ENCODE data around the gene DCUN1D3. TPM values are rescaled to one million over a fixed set of nuclear protein-coding genes. Genes with fewer than 3 reads are reported as not detected.

DCUN1D3 gene
- total and polyA plus RNA-seq, 7 donors, result 2.2 to 19.6 (median 8.6) TPM

- ATAC-seq (peak; percentile 59 to 90 (median 88)), DNase-seq (peak; percentile 82 to 88)
- 8 to 12% (median 11%) methylated on average over 2 of the region's 2 CpGs for whole genome bisulfite sequencing, 3 donors
- H3K36me3 ChIP-seq (ENCODE audit: insufficient read depth in 1 of 2, low read depth in 1 of 2), result peaks cover 6 to 7% of the 10 kb centered on the region in 2 donors
- peak overlapping the region; percentile 53 for H3K27ac ChIP-seq
- H3K4me3 ChIP-seq, result no peak overlapping the region
- intact Hi-C loops (cut with DNase I), result loop anchor here (5.0 to 10.0 kb wide), 2 partner anchors 46 to 153 kb away; no protein-coding TSS in a partner anchor
- no peaks in the 10 kb centered on the region for H3K9me3 ChIP-seq
- peaks cover 15% of the 10 kb centered on the region for H3K4me1 ChIP-seq
- no peaks in the 10 kb centered on the region for H3K27me3 ChIP-seq (ENCODE audit: insufficient read depth in 3 of 3, low read length in 2 of 3)
- TF ChIP-seq, protein P1, sequence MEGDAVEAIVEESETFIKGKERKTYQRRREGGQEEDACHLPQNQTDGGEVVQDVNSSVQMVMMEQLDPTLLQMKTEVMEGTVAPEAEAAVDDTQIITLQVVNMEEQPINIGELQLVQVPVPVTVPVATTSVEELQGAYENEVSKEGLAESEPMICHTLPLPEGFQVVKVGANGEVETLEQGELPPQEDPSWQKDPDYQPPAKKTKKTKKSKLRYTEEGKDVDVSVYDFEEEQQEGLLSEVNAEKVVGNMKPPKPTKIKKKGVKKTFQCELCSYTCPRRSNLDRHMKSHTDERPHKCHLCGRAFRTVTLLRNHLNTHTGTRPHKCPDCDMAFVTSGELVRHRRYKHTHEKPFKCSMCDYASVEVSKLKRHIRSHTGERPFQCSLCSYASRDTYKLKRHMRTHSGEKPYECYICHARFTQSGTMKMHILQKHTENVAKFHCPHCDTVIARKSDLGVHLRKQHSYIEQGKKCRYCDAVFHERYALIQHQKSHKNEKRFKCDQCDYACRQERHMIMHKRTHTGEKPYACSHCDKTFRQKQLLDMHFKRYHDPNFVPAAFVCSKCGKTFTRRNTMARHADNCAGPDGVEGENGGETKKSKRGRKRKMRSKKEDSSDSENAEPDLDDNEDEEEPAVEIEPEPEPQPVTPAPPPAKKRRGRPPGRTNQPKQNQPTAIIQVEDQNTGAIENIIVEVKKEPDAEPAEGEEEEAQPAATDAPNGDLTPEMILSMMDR (IDR thresholded peaks at IDR 0.05), result no peak
Observed at GRCh38 chr16:20851601-20852000, 48.6 kb downstream of the DCUN1D3 start.

GRCh38 chr16:20850981-20851380, 49.2 kb downstream of the DCUN1D3 start:
- Histone ChIP-seq H3K27ac (peak overlapping the region; percentile 53), H3K27me3 (ENCODE audit: insufficient read depth in 3 of 3, low read length in 2 of 3) (no peaks in the 10 kb centered on the region), H3K36me3 (ENCODE audit: insufficient read depth in 1 of 2, low read depth in 1 of 2) (peaks cover 6 to 7% of the 10 kb centered on the region in 2 donors), H3K4me3 (no peak overlapping the region), H3K9me3 (no peaks in the 10 kb centered on the region), H3K4me1 (peaks cover 15% of the 10 kb centered on the region)
- peak in 2 of 4 donors; percentile 25 to 56 for ATAC-seq
- 41 to 56% (median 55%) methylated on average over 3 of the region's 3 CpGs for WGBS, 3 donors
- TF ChIP-seq, protein P1 (IDR thresholded peaks at IDR 0.05), result no peak
- intact Hi-C loops (cut with DNase I), result loop anchor here (5.0 to 10.0 kb wide), 2 partner anchors 46 to 154 kb away; no protein-coding TSS in a partner anchor
- DNase-seq, result peak in 1 of 2 donors; percentile 58

DNA sequence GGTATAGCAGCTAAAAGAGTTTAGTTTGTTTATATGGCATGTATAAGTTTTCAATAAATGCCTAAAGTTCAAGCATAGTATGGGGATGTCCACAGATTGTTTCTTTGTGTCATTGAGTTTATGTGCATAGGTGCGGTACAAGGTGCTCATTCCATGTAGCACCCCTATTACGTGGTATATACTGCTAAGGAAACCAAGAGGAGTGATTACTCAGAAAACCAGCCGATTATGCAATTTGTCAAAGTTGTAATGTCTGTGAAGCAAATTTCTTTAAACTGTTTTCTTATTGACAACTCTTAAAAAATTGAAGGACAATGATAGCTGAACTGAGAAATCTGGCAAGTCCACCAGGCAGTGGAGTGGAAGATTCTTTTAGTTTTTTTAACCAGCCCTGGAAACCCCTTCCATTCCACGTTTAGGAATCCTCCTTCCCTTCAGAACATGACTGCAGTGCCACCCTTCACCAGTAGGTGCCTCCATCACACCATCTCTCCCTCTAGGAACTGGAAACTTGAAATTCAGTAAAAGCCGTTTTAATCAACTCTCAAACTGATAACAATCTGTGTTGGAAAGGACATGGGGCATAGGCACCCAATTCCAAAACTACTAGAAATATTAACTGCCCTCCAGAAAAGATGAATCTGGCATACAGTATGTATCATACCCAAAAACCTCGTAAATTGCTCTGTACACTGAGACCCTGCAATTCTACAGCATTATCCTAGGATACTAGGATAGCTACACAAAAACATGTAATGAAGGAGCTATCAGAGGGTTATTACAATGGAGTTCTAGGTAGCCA, 50.4 kb downstream of the DCUN1D3 start:
- 51 to 56% (median 51%) methylated on average over 6 of the region's 6 CpGs for WGBS, 3 donors
- TF ChIP-seq, protein P1 (IDR thresholded peaks at IDR 0.05), result peak; percentile 99
- Histone ChIP-seq H3K4me3 (no peak overlapping the region), H3K9me3 (no peaks in the 10 kb centered on the region), H3K27ac (no peak overlapping the region), H3K4me1 (peaks cover 15% of the 10 kb centered on the region), H3K27me3 (ENCODE audit: insufficient read depth in 3 of 3, low read length in 2 of 3) (no peaks in the 10 kb centered on the region), H3K36me3 (ENCODE audit: insufficient read depth in 1 of 2, low read depth in 1 of 2) (peaks cover 0 to 3% of the 10 kb centered on the region in 2 donors)
- ATAC-seq (peak; percentile 56 to 74 (median 68)), DNase-seq (peak; percentile 69 to 82)
- intact Hi-C loops (cut with DNase I), result loop anchor here (1.0 to 10.0 kb wide), 4 partner anchors 48 to 234 kb away; no protein-coding TSS in a partner anchor

- Histone ChIP-seq H3K9me3 (no peaks in the 10 kb centered on the region), H3K27ac (no peak overlapping the region), H3K4me1 (peaks cover 15% of the 10 kb centered on the region), H3K4me3 (no peak overlapping the region), H3K36me3 (ENCODE audit: insufficient read depth in 1 of 2, low read depth in 1 of 2) (no peaks in the 10 kb centered on the region), H3K27me3 (ENCODE audit: insufficient read depth in 3 of 3, low read length in 2 of 3) (no peaks in the 10 kb centered on the region)
- intact Hi-C loops (cut with DNase I), result no loop called here
- TF ChIP-seq, protein P1 (IDR thresholded peaks at IDR 0.05), result no peak
- DNase-seq (no peak), ATAC-seq (no peak)
- WGBS, 3 donors, result 48 to 96% (median 69%) methylated on average over 2 of the region's 2 CpGs
Observed at GRCh38 chr16:20847550-20847949, 52.6 kb downstream of the DCUN1D3 start.

Data from psoas muscle (tissue), 8 donors.